Fibroblast of lung (primary cell): Measurements from ENCODE around the gene ARMH2. TPM values are rescaled to one million over a fixed set of nuclear protein-coding genes. Genes with fewer than 3 reads are reported as not detected.

Experiments
- DNase-seq, 2 donors: peaks; one replicate each; pipeline versions ENCODE4 v3.0.0 to v3.0.0-alpha.2; 2010; ENCODE audit warnings: low read depth in 2 of 2
- H2AFZ ChIP-seq: 2 replicates; pipeline ENCODE4 v1.5.1; 2012; ENCODE audit warnings: low read length, control low read depth, inconsistent platforms
- H3K27ac ChIP-seq: 2 replicates; pipeline ENCODE4 v1.5.1; 2011; ENCODE audit warnings: low read length, control low read depth; ENCODE audit not compliant: insufficient read depth
- H3K27me3 ChIP-seq: 2 replicates; pipeline ENCODE4 v1.5.1; 2011; ENCODE audit warnings: mild to moderate bottlenecking, low read length; ENCODE audit not compliant: control insufficient read depth, insufficient read depth
- H3K36me3 ChIP-seq: 2 replicates; pipeline ENCODE4 v1.5.1; 2011; ENCODE audit warnings: low read length; ENCODE audit not compliant: control insufficient read depth, insufficient read depth
- H3K4me1 ChIP-seq: 2 replicates; pipeline ENCODE4 v1.5.1; 2011; ENCODE audit warnings: low read length; ENCODE audit not compliant: control insufficient read depth, insufficient read depth; ENCODE audit errors: extremely low read depth
- H3K4me2 ChIP-seq: 2 replicates; pipeline ENCODE4 v1.5.1; 2011; ENCODE audit warnings: low read length, control low read depth; ENCODE audit not compliant: insufficient read depth; ENCODE audit errors: extremely low read depth
- H3K4me3 ChIP-seq, 4 experiments: fragments of 200-600 bp in 1 of 4; sonication (generic) in 1 of 4; replicated peaks in 1 of 4; 2 replicates each; pipeline ENCODE4 v1.5.1; 2011 to 2016; ENCODE audit warnings: low read length in 4 of 4, low read depth in 3 of 4, mild to moderate bottlenecking in 3 of 4, control low read depth in 2 of 4, inconsistent platforms in 1 of 4, mixed read lengths in 1 of 4; ENCODE audit not compliant: insufficient read depth in 1 of 4; ENCODE audit errors: control extremely low read depth in 1 of 4
- H3K79me2 ChIP-seq: 2 replicates; pipeline ENCODE4 v1.5.1; 2012; ENCODE audit warnings: mild to moderate bottlenecking, low read length, inconsistent platforms; ENCODE audit not compliant: control insufficient read depth, insufficient read depth
- H3K9ac ChIP-seq: 2 replicates; pipeline ENCODE4 v1.5.1; 2011; ENCODE audit warnings: mild to moderate bottlenecking, low read length, control low read depth; ENCODE audit not compliant: insufficient read depth
- H3K9me3 ChIP-seq: 2 replicates; pipeline ENCODE4 v1.5.1; 2012; ENCODE audit warnings: low read depth, low read length; ENCODE audit not compliant: control insufficient read depth, insufficient read depth
- H4K20me1 ChIP-seq: 2 replicates; pipeline ENCODE4 v1.5.1; 2011; ENCODE audit warnings: low read length; ENCODE audit not compliant: control insufficient read depth, insufficient read depth; ENCODE audit errors: extremely low read depth
- CTCF ChIP-seq, 2 donors: IDR thresholded peaks in 1 of 2; conservative IDR thresholded peaks in 1 of 2; 1 replicate in 1 of 2; 2 replicates in 1 of 2; pipeline ENCODE4 v1.5.1; 2011 to 2012; ENCODE audit warnings: low read length in 2 of 2, control low read depth in 1 of 2, inconsistent platforms in 1 of 2, low read depth in 1 of 2, mild to moderate bottlenecking in 1 of 2
- polyA plus RNA-seq, 2 donors: library from polyadenylated mRNA; depleted of rRNA in 1 of 2; stranded (reverse) in 1 of 2; unstranded in 1 of 2; fragments of >200 nt; gene quantifications; 2 replicates each; pipeline ENCODE4 v1.2.1, GENCODE V29; 2011 to 2012; ENCODE audit warnings: missing spikeins in 1 of 2
- total RNA-seq: library from RNA; depleted of rRNA; stranded (reverse); fragments of >200 nt; gene quantifications from 2 replicates; pipeline ENCODE4 v1.2.1, GENCODE V29; 2014

Gene ARMH2
- total and polyA plus RNA-seq, 2 donors (not counting 1 experiment from before 2014, with no cell fraction given) = not detected

GRCh38 chr6:24749297-24749696 lies 49.4 kb downstream of the ARMH2 start:
- DNase-seq = no peak
- no peak overlapping the region for H2AFZ ChIP-seq

More at GRCh38 chr6:24749297-24749696, 49.4 kb downstream of the ARMH2 start:
- Histone ChIP-seq H3K79me2 (no peaks in the 10 kb centered on the region), H3K27me3 (no peaks in the 10 kb centered on the region), H4K20me1 (no peaks in the 10 kb centered on the region), H3K9ac (no peak overlapping the region), H3K27ac (no peak overlapping the region), H3K4me1 (no peaks in the 10 kb centered on the region), H3K9me3 (no peaks in the 10 kb centered on the region), H3K36me3 (no peaks in the 10 kb centered on the region), H3K4me3 (no peak overlapping the region), H3K4me2 (no peak overlapping the region)
- no peak for TF ChIP-seq CTCF (conservative IDR thresholded peaks at IDR 0.05 in 1 of 2, IDR thresholded peaks at IDR 0.05 in 1 of 2; ENCODE audit: low read depth in 1 of 2, low read length in 2 of 2)

Other genes with a start within 250 kb of the ARMH2 start
- under 0.01 TPM in 2 replicates for gene KIAA0319, start 152.7 kb downstream of the ARMH2 start, total RNA-seq
- gene KIAA0319, start 152.7 kb downstream of the ARMH2 start, polyA plus RNA-seq = 0.01 and 0.08 TPM in 2 replicates
- gene TDP2, start 132.0 kb downstream of the ARMH2 start, total RNA-seq = 29.0 and 37.5 TPM in 2 replicates
- 32.5 and 33.2 TPM in 2 replicates for gene TDP2, start 132.0 kb downstream of the ARMH2 start, polyA plus RNA-seq
- 7.7 and 12.2 TPM in 2 replicates for gene ACOT13, start 131.8 kb downstream of the ARMH2 start, total RNA-seq
- 23.7 and 26.4 TPM in 2 replicates for gene ACOT13, start 131.8 kb downstream of the ARMH2 start, polyA plus RNA-seq
- gene C6orf62, start 79.8 kb downstream of the ARMH2 start, total RNA-seq = 72.9 and 103 TPM in 2 replicates
- 120 and 147 TPM in 2 replicates for gene C6orf62, start 79.8 kb downstream of the ARMH2 start, polyA plus RNA-seq
- gene GMNN, start 24.0 kb downstream of the ARMH2 start, total RNA-seq = 12.9 and 13.6 TPM in 2 replicates
- gene GMNN, start 24.0 kb downstream of the ARMH2 start, polyA plus RNA-seq = 18.9 and 35.5 TPM in 2 replicates
- 0.51 and 3.6 TPM in 2 replicates for gene RIPOR2, start 137.0 kb upstream of the ARMH2 start, total RNA-seq
- gene RIPOR2, start 137.0 kb upstream of the ARMH2 start, polyA plus RNA-seq = 3.3 and 3.5 TPM in 2 replicates